HG03565 (cell line): Measurements from ENCODE around the gene TAGLN.

Experiments used
- ATAC-seq: cut with Tn5 transposase; IDR thresholded peaks from one replicate; pipeline ENCODE4 v1.9.1; 2021; ENCODE audit warnings: mild to moderate bottlenecking, moderate library complexity; ENCODE audit not compliant: unreplicated experiment

Gene TAGLN

GRCh38 chr11:117229931-117230285 lies 30.7 kb downstream of the TAGLN start:
- ATAC-seq = no peak

DNA sequence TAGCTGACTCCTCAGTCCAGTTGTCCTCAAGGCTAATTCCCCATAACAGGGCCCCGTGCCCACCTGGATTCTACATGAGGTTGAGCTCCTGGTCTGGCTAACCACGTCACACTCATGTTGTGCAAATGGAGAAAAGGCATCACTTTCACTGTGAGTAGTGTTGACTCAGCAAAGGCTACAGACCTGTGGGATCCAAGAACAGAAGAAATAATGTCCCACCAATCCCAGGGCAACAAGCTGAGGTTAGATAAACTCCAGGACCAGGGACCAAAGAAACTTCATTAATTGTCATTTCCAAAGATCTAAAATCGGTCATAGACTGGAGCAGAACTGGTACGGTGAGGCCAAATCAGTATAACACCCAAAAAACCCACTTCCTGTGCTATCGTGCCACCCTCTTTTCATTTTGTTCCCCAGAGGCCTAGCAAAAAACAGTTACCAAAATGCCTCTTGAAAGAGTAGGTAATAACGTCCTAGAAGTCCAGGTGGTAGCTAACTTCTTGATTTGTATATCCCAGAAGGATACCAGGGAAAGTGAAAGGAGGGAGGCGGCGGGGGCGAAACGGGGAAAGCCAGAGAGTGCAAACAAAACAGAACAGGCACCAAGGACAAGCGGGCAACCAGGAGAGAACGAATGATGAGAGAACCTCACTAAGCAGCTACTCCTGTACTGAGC lies 31.3 kb downstream of the TAGLN start:
- ATAC-seq = no peak

GRCh38 chr11:117230999-117231841 lies 32.0 kb downstream of the TAGLN start:
- ATAC-seq = no peak

GRCh38 chr11:117231842-117232091 lies 32.6 kb downstream of the TAGLN start, which contains the start of gene PCSK7:
Gene PCSK7, minus strand, starts transcription at chr11:117232073. Its CDS starts 2,229 bp downstream, at chr11:117229844.
- no peak for ATAC-seq

DNA sequence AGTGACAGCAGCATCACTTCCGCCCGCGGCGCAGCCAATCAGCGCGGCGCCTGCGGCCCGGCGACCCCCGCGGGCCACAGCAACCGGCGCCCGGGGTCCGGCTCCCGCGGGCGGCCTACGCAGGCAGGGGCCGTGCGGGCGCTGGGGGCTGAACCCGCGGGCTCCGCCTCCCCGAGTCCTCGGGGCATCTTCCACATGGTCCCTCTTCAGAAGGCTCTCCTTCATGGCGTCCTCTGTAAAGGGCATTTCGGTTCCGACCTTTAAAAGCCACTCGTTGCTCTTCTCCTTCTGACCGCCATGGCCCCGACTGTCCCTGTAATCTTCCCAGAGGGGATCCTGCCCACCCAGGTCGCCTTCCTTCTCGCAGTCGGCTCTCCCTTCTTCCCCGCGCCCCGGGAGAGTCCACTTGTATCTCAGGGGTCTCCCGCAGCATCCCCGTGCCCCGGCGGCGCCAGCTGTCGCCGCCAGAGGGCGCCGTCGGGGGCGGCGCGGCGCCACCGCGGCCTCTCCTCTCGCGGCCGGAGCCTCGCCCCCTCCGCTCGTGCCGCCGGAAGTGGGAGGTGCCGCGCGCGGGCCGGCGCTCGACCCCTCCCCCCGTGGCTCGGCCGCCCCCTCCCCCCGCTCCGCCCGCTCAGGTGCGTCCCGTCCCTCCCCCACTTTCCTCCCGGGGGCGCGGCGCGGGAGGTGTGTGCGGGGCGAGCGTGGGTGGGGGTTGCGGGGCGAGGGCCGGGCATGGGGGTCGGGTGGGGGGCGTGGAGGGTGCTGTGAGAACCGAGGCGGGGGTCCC lies 33.1 kb downstream of the TAGLN start, which contains the start of gene RNF214:
Gene RNF214, plus strand, starts transcription at position 580 of the 787 bp plus-strand sequence. CDS start 1,602 bp downstream, outside the sequence.
- peak; percentile 57 for ATAC-seq

- ATAC-seq = no peak
These were observed 33.8 kb downstream of the TAGLN start for GRCh38 chr11:117232911-117233409.

DNA sequence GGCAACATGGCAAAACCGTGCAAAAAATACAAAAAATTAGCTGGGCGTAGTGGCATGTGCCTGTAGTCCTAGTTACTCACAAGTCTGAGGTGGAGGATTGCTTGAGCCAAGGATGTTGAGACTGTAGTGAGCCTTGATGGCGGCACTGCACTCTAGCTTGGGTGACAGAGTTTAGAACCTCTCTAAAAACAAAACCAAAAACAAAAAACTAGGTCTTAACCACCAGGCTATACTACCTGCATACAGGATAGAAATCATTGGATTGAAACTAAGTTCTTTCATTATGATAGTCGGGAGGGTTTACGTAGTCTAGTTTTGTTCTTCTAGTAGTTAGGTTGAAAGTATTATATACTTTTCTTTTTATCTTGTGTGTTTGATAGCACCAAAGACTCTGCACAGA lies 39.1 kb downstream of the TAGLN start:
- no peak for ATAC-seq

- no peak for ATAC-seq
These were observed 40.1 kb downstream of the TAGLN start for GRCh38 chr11:117239295-117239694.

DNA sequence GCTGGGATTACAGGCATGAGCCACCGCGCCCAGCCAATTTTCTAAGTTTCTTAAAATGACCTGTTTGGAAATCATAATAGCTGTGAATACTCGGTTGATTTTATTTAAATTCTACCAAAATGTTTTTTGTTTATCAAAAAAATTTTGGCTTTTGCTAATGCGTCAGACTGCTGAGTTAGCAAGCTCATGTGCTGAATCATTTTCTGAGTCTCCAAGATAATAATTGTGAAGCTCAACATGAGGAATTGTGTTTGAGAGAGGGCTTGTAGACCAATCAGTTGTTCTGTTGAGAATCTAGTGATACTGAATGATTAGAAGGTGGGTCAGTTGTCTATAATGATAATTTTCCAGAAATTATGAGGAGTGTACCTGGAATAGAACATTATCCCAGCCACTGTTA lies 49.2 kb downstream of the TAGLN start:
- no peak for ATAC-seq

DNA sequence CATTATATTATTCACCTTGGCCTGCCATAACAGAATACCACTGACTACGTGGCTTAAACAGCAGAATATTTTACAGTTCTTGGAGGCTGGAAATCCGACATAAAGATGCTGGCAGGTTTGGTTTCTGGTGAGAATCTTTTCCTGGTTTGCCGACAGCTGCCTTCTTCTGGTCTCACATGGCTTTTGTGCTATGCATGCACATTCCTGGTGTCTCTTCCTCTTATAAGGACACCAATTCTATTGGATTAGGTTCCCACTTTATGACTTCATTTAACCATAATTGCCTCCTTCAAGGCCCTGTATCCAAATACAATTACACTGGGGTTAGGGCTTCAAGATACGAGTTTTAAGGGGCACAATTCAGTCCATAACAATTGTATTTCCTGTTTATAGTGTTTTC lies 50.4 kb downstream of the TAGLN start:
- ATAC-seq = no peak

- no peak for ATAC-seq
These were observed 52.3 kb downstream of the TAGLN start for GRCh38 chr11:117251506-117251905.

DNA sequence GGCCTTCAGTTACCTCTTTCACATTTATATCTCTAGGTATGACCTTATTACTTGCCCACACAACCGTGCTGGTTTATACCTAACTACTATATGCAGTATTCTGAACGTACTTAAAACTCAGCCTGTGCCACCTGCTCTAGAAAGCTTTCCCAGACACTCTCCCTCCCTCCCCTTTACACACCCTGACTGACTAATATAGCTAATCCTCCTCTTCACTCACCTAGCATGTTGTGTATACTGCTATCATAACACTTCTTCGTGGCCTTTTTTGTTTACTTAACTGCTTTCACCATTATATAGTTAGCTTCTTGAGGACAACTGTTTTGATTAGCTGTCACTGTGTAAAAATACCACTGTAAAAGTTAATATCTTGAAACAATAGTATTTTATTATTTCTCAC lies 56.8 kb downstream of the TAGLN start:
- no peak for ATAC-seq

GRCh38 chr11:117256573-117256972 lies 57.4 kb downstream of the TAGLN start:
- ATAC-seq = no peak
